DOHH2 (cell line): ENCODE results near the gene PGAP1.

Source experiments
- EZH2phosphoT487 ChIP-seq: fragments of 200-600 bp; sonication (generic); IDR thresholded peaks from 2 replicates; pipeline ENCODE4 v1.6.1; 2017; ENCODE audit warnings: borderline replicate concordance, mild to moderate bottlenecking, antibody characterized with exemption, low read length, moderate library complexity, mixed read lengths
- TF ChIP-seq, protein P1 (sequence below): fragments of 200-600 bp; sonication (generic); IDR thresholded peaks from one replicate; pipeline ENCODE4 v1.5.1; 2014; ENCODE audit warnings: antibody characterized with exemption, mild to moderate bottlenecking, low read depth, low read length; ENCODE audit not compliant: poor library complexity, severe bottlenecking

DNA sequence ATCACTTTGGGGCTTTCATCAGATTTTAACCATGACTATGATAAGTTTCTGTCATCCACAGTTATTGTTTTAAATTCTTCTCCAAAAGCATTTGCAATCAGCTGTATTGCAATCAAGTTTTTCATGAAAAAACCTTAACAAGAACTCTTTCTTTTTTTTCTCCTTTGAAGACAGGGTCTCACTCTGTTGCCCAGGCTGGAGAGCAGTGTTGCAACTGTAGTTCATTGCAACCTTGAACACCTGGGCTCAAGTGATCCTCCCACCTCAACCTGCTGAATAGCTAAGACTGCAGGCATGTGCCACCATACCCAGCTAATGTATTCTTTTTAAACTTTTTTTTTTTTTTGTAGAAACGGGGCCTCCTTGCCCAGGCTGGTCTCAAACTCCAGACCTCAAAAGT lies 71.9 kb downstream of the PGAP1 start:
- TF ChIP-seq, protein P1, sequence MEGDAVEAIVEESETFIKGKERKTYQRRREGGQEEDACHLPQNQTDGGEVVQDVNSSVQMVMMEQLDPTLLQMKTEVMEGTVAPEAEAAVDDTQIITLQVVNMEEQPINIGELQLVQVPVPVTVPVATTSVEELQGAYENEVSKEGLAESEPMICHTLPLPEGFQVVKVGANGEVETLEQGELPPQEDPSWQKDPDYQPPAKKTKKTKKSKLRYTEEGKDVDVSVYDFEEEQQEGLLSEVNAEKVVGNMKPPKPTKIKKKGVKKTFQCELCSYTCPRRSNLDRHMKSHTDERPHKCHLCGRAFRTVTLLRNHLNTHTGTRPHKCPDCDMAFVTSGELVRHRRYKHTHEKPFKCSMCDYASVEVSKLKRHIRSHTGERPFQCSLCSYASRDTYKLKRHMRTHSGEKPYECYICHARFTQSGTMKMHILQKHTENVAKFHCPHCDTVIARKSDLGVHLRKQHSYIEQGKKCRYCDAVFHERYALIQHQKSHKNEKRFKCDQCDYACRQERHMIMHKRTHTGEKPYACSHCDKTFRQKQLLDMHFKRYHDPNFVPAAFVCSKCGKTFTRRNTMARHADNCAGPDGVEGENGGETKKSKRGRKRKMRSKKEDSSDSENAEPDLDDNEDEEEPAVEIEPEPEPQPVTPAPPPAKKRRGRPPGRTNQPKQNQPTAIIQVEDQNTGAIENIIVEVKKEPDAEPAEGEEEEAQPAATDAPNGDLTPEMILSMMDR = no peak
- no peak for TF ChIP-seq EZH2phosphoT487
